KMS-11 (cell line): ENCODE data around the gene AKT2.

Experiments used
- H2AFZ ChIP-seq: fragments of 200-600 bp; sonication (generic); 2 replicates; pipeline ENCODE4 v1.6.1; 2016; ENCODE audit warnings: antibody characterized with exemption, mixed run types, low read depth
- H3K27ac ChIP-seq: fragments of 200-600 bp; sonication (generic); 2 replicates; pipeline ENCODE4 v1.6.1; 2016; ENCODE audit warnings: mild to moderate bottlenecking, mixed run types
- H3K27me3 ChIP-seq: fragments of 200-600 bp; sonication (generic); 2 replicates; pipeline ENCODE4 v1.6.1; 2017; ENCODE audit warnings: mild to moderate bottlenecking, low read depth, mixed run types, moderate library complexity; ENCODE audit not compliant: insufficient read depth
- H3K36me3 ChIP-seq: fragments of 200-600 bp; sonication (generic); 2 replicates; pipeline ENCODE4 v1.6.1; 2017; ENCODE audit warnings: mild to moderate bottlenecking, mixed run types; ENCODE audit not compliant: insufficient read depth
- H3K4me1 ChIP-seq: fragments of 200-600 bp; sonication (generic); 2 replicates; pipeline ENCODE4 v1.6.1; 2016; ENCODE audit warnings: mild to moderate bottlenecking, low read depth, mixed run types; ENCODE audit not compliant: poor library complexity, severe bottlenecking
- H3K4me2 ChIP-seq: fragments of 200-600 bp; sonication (generic); 2 replicates; pipeline ENCODE4 v1.7.0; 2016; ENCODE audit warnings: mild to moderate bottlenecking, mixed run types
- H3K4me3 ChIP-seq: fragments of 200-600 bp; sonication (generic); IDR thresholded peaks from 2 replicates; pipeline ENCODE4 v1.6.1; 2017; ENCODE audit warnings: low read depth, low read length, mixed read lengths; ENCODE audit not compliant: insufficient read depth
- H3K79me2 ChIP-seq: fragments of 200-600 bp; sonication (generic); 2 replicates; pipeline ENCODE4 v1.6.1; 2016; ENCODE audit warnings: low read depth, mixed run types; ENCODE audit not compliant: insufficient read depth
- H3K9ac ChIP-seq: fragments of 200-600 bp; sonication (generic); 2 replicates; pipeline ENCODE4 v1.6.1; 2016; ENCODE audit warnings: mild to moderate bottlenecking, mixed run types
- H4K20me1 ChIP-seq: fragments of 200-600 bp; sonication (generic); 2 replicates; pipeline ENCODE4 v1.6.1; 2016; ENCODE audit warnings: mild to moderate bottlenecking, mixed run types; ENCODE audit not compliant: insufficient read depth
- CTCF ChIP-seq: fragments of 200-600 bp; sonication (generic); conservative IDR thresholded peaks from 2 replicates; pipeline ENCODE4 v1.6.1; 2017; ENCODE audit warnings: low read depth, mild to moderate bottlenecking, antibody characterized with exemption, low read length, moderate library complexity, mixed read lengths

The AKT2 gene

GRCh38 chr19:40232479-40232878 lies 52.7 kb downstream of the AKT2 start:
- no peak for TF ChIP-seq CTCF
- Histone ChIP-seq H3K36me3 (peaks cover 5% of the 10 kb centered on the region; the same call in 1 of the 2 replicates), H3K79me2 (no peaks in the 10 kb centered on the region), H3K4me1 (no peaks in the 10 kb centered on the region), H3K4me2 (no peak overlapping the region), H2AFZ (no peak overlapping the region), H3K4me3 (no peak overlapping the region), H3K27me3 (no peaks in the 10 kb centered on the region), H3K27ac (no peak overlapping the region), H3K9ac (no peak overlapping the region), H4K20me1 (no peaks in the 10 kb centered on the region)

GRCh38 chr19:40231544-40232424 lies 53.4 kb downstream of the AKT2 start:
- Histone ChIP-seq H3K9ac (no peak overlapping the region), H2AFZ (no peak overlapping the region), H3K4me3 (no peak overlapping the region), H3K4me2 (no peak overlapping the region), H4K20me1 (no peaks in the 10 kb centered on the region), H3K4me1 (no peaks in the 10 kb centered on the region), H3K27me3 (no peaks in the 10 kb centered on the region), H3K79me2 (no peaks in the 10 kb centered on the region), H3K36me3 (no peaks in the 10 kb centered on the region), H3K27ac (no peak overlapping the region)
- TF ChIP-seq CTCF: no peak

- H3K4me3 ChIP-seq: no peak overlapping the region
- no peaks in the 10 kb centered on the region for H3K4me1 ChIP-seq
- no peak overlapping the region for H3K9ac ChIP-seq
- no peak for TF ChIP-seq CTCF
- H4K20me1 ChIP-seq: no peaks in the 10 kb centered on the region
- H3K4me2 ChIP-seq: no peak overlapping the region
- no peak overlapping the region for H2AFZ ChIP-seq
- H3K36me3 ChIP-seq: no peaks in the 10 kb centered on the region
- H3K27me3 ChIP-seq: no peaks in the 10 kb centered on the region
- H3K79me2 ChIP-seq: no peaks in the 10 kb centered on the region
- H3K27ac ChIP-seq: no peak overlapping the region
These were observed 54.1 kb downstream of the AKT2 start for GRCh38 chr19:40231057-40231456.

- Histone ChIP-seq H3K27ac (no peak overlapping the region), H4K20me1 (no peaks in the 10 kb centered on the region), H3K79me2 (no peaks in the 10 kb centered on the region), H3K27me3 (no peaks in the 10 kb centered on the region), H3K4me2 (no peak overlapping the region), H3K4me1 (no peaks in the 10 kb centered on the region), H2AFZ (no peak overlapping the region), H3K36me3 (no peaks in the 10 kb centered on the region), H3K4me3 (no peak overlapping the region), H3K9ac (no peak overlapping the region)
- TF ChIP-seq CTCF: no peak
These were observed 55.2 kb downstream of the AKT2 start for GRCh38 chr19:40229926-40230417.
